EH (cell line): ENCODE results near the gene MYO15B.

Experiments used
- DNase-seq: peaks from one replicate; pipeline ENCODE4 v3.0.0-alpha.2; 2015; ENCODE audit warnings: low read depth

Gene MYO15B

DNA sequence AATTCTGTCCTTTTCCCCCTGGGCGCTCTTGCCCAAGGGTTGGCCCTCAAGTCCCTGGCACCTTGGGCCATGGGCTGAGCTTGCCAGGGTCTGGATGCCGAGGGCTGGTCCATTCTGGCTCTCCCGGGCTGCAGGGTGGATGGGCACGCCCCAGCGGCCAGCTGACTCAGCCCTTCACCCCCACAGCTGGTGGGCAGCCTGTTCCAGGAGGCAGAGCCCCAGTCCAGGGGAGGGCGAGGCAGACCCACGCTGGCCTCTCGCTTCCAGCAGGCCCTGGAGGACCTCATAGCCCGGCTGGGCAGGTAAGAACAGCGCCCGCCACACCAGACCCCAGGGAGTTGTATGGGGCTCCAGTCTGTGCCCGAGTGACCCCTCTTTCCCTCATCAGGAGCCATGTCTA lies 15.0 kb downstream of the MYO15B start:
- DNase-seq = no peak

DNA sequence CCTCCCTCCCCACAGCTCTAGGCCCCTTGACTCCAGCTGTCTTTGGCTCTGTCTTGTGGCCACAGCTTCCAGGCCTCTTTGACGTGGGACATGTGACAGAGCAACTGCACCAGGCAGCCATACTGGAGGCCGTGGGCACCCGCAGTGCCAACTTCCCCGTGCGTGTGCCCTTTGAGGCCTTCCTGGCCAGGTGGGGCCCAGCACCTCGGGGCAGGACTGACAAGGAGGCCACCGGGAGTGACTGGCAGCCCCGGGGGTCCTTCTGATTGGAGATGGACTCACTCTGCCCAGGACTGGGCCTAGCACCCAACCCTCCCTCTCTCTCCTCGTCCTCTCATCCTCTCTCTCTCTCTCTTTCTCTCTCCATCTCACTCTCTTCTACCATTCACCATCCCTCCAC lies 15.5 kb downstream of the MYO15B start:
- DNase-seq = no peak

DNA sequence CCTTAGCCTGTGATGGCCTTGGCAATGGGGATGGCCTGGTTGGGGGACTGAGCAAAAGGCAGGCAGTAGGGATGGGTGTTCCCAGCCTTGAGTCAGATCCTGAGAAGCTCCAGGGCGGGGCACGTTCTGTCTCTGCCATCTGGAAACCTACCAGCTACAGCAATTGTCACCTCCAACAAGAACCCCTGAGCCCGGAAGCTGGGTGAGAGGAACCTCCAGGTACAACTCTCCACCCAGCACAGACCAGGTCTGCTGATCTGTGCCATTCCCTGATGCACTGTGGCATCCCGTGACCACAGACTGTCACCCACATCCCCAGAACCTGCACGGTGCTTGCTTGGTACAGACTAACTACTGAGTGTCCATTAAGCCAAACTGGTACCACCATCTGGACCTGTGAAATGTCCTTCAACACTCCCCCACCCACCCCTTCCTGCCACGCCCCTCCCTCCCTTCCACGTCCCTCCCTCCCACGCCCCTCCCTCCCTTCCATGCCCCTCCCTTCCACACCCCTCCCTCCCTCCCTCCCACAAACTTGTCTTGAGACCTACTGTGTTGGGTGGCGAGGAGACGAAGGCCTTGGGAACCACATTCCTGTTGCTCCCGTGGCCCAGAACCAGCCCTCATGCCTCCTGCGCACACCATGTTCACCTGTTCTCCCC lies 16.6 kb downstream of the MYO15B start:
- no peak for DNase-seq

DNA sequence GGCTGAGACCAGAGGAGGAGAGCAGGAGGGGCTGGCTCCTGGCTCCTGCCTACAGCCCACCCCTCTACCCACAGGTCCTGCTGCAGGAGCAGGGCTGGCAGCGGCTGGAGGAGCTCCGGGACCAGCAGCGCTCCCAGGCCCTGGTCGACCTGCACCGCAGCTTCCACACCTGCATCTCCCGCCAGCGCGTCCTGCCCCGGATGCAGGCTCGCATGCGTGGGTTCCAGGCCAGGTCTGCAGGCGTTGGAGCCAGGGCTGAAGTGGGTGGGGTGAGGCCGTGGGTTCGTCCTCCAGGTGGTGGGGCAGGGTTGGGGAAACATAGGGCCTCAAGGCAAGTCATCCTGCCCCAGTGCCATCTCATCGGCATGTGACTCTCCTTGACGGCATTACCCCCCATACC lies 18.2 kb downstream of the MYO15B start:
- DNase-seq = no peak

DNA sequence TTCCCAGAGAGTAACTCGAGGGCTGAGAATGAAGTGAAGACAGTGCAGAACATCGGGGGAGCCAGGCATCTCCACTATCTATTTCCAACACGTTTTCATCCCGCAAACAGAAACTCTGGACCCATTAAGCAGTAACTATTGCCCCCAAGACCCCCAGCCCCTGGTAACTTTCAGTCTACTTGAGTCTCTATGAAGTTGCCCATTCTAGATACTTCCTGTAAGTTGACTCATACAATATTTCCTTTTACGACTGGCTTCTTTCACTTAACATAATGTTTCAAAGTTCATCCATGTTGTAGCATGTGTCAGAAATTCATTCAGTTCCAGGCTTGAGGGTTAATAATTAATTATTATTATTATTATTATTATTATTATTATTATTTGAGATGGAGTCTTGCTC lies 19.5 kb downstream of the MYO15B start:
- DNase-seq = no peak

DNA sequence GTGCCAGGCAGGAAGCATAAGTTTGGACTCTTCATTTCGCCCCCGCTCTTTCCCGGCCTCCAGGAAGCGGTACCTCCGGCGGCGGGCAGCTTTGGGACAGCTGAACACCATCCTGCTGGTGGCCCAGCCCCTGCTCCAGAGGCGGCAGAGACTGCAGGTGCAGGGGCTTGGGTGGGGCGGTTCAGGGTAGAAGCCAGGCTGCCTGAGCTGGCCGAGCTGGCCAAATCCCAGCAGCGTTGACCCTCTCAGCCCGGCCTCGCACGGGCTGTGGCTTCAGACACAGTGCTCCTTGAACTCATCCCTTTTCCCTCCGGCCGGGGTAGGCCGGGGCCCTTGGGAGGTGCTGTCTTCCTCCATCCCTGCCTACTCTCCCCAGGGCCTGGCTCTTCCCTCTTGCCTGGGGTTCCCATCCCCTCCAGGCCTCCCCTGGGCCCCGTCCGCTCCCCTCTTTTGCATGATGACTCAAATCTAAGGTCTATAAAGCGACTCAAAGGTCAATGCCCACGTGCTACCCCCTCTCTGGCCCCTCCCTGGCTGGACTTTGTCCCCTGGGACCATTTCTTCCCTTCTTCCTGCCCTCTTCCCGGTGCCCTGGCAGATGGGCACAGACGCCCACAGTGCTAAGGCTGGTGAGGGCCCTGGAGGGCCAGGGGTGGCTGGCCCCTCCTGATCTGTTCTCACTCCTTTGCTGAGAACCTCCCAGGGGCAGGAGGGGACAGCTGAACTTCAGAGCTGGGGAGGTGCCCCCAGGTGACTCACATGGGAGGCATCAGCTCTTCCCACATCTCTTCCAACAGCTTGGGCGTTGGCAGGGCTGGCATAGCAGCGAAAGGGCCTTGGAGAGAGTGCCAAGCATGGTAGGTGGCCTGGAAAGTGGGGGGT lies 22.7 kb downstream of the MYO15B start:
- no peak for DNase-seq

DNA sequence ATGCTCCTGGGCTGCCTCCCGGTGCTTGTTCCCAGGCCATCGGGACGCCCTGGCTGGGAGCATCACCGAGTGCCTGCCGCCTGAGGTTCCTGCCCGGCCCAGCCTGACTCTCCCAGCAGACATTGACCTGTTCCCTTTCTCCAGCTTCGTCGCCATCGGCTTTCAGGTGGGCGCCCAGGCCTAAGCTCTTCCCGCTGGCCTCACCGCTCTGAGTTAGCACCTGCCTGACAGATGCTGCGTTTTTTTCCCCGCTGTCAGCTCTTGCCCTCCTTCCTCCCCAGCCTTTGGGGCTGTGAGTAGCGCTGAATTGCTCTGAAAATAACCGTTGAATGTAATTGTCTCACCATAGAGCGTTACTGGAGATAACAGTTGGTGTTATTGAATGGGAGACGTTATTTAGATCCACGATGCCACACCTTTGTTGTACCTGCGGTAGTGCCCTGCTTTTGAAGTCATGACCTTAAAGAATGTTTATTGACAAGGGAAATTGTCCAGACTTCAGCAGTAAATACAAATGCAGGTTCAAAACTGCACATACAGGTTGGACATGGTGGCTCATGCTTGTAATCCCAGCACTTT lies 24.3 kb downstream of the MYO15B start:
- no peak for DNase-seq

DNA sequence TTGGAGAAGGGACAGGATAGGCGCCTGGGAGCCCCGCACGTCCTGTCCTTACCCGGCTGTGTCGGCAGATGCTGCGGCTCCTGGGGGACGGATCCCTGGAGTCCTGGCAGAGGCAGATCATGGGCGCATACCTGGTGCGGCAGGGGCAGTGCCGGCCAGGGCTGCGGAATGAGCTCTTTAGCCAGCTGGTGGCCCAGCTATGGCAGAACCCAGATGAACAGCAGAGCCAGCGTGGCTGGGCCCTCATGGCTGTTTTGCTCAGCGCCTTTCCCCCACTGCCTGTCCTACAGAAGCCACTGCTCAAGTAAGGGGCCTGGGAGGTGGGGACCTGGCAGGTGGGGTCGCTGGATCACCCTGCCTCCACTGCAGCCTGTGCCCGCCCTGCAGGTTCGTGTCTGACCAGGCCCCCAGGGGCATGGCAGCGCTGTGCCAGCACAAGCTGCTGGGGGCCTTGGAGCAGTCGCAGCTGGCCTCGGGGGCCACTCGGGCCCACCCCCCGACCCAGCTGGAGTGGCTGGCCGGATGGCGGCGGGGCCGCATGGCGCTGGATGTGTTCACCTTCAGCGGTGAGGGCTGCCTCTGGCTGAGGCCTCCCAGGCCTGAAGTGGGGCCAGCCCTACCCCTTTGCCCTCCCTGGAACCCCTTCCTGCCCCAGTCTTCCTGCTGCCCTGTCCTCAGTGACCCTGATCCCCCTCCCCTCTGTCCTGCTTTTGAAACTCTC lies 25.5 kb downstream of the MYO15B start:
- DNase-seq = no peak

DNA sequence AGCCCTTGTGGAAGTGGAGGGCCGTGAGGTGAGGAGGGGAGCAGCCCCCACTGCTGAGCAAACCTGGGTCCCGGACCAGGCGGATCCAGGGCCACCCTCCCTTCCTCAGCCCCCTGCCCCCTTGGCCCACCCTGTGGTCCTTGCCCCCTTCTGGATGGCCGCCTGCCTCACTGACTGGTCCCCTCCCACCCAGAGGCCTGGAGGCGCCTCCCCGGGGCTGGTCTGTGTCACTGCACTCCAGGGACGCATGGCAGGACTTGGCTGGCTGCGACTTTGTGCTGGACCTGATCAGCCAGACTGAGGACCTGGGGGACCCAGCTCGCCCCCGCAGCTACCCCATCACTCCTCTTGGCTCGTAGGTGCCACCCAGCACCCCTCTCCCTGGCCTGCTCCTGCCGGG lies 26.4 kb downstream of the MYO15B start:
- no peak for DNase-seq

DNA sequence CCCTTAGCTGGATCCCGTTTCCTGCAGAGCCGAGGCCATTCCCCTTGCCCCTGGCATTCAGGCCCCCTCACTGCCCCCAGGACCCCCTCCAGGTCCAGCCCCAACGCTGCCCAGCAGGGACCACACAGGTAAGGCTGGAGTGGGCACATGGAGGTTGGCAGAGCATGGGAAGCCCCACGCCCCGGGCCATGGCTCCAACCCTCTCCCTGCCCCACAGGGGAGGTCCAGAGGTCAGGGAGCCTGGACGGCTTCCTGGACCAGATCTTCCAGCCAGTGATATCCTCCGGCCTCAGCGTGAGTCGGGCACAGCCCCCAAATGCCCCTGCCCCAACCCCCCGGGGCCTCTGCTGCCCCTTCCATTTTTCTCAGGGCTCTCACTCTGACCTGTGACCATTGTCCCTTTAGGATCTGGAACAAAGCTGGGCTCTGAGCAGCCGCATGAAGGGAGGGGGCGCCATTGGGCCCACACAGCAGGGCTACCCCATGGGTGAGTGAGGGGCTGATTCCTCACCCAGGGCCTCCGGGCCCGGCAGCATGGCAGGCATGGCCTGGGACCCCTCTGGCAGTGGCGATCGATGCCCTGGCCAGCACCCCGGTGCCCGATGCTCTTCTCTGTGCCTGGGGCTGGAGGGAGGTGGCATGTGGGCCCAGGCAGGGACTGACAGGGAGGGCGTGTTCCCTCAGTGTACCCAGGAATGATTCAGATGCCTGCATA lies 27.1 kb downstream of the MYO15B start:
- no peak for DNase-seq

DNA sequence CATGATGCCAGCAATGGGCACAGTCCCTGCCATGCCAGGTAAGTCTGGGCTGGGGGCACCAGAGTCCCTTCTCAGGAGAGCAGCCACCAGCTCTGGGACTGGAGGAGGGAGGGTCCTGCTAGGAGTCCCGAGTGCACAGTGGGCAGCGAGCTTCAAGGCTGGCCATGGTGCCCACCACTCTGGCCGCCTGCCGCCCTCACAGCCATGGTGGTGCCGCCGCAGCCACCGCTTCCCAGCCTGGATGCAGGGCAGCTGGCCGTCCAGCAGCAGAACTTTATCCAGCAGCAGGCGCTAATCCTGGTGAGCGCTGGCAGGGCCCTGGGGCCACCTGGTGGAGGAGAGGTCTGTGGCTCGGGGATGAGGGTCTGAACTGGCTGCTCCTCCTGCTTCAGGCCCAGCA lies 27.7 kb downstream of the MYO15B start:
- DNase-seq = no peak

DNA sequence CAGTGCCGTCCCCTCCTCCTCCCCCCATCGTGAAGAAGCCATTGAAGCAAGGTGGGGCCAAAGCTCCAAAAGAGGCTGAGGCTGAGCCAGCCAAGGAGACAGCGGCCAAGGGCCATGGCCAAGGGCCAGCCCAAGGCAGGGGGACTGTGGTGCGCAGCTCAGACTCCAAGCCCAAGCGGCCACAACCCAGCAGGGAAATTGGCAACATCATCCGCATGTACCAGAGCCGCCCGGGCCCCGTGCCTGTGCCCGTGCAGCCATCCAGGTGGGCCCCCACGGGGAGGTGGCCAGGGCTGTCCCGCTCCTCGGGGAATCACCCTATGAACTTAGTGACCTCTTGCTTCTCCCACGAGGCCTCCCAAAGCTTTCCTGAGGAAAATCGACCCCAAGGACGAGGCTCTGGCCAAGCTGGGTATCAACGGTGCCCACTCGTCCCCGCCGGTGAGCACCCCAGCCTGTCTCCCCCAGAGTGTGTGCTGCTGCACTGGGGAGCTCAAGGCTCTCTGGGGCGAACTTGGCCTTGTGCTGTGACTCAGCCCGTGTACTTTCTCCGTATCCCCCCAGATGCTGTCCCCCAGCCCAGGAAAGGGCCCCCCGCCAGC lies 29.0 kb downstream of the MYO15B start:
- no peak for DNase-seq

DNA sequence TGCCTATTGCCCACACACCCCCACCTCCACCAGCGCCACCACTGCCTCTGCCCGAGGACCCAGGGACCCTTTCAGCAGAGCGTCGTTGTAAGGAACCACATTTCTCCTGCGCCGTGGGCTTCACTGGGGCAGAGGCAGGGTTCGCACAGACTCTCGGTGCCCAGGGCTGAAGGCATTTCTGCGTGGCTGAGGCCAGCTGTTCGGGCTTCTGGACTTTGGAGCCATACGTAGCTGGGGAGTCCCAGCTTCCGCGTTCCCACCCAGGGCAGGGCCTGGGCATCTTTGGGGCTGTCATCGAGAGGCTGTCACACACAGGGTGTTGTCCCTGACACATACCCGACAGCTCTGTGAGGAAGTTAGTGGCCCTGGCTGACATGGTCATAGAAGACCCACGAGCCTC lies 29.6 kb downstream of the MYO15B start:
- no peak for DNase-seq

DNA sequence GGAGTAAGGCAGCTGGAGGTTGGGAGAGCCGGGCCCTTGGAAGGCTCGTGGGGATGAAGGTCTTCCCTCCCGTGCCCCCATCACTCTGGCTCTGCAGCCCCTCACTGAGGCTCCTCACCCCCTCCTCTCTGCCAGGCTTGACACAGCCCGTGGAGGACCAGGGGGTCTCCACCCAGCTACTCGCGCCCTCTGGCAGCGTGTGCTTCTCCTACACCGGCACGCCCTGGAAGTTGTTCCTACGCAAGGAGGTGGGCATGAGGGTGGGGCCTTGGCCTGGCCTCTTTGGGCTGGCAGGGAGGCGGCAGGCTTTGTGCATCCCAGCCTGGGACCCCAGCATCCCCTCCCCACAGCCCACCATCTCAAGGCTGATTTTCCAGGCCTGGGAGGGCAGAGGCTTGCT lies 30.1 kb downstream of the MYO15B start:
- no peak for DNase-seq

DNA sequence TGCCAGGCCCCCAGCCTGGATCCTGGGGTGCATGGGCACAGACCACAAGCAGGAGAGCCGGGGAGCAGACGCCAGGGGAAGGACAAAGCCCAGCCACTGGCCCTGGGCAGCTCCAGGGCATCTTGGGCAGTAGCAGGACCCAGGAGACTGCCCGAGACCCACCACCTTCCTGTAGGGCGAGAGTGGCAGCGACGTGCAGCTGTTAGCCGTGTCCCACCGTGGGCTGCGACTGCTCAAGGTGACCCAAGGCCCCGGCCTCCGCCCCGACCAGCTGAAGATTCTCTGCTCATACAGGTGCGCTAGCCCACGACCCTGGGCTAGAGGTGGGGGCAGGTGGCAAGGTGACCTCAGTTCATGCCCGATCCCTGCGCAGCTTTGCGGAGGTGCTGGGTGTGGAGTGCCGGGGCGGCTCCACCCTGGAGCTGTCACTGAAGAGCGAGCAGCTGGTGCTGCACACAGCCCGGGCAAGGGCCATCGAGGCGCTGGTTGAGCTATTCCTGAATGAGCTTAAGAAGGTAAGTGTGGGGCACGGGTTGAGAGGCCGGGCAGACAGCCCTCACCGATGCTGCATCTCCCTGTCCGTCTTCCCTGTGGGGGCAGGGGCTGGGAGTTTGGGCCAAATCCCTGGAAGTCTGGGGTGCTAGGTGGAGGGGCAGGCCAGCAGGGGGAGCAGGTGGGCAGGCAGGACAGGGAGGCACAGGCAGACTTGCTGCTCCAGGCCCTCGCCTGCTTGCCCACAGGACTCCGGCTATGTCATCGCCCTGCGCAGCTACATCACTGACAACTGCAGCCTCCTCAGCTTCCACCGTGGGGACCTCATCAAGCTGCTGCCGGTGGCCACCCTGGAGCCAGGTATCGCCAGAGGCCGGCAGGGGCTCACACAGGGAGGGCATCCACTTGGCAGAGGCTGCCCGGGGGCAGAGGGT lies 32.2 kb downstream of the MYO15B start:
- DNase-seq = peak; percentile 48

DNA sequence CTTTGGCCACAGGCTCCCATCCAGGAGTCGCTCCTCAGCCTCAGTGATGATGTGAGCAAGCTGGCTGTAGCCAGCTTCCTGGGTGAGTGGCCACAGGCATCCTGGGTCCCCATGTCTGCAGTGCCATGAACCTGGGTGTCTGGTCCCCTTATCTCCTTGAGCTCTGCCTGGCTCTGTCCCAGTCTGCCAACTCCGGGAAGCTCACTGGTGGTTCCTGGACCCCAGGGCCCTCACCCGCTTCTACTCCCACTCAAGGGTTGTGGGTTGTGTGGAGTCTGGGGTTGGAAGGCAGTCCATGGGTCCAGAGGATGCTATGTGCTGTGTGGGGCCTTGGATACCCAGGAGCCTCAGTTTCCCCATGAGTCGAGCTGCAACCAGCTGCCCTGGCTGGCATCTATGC lies 33.9 kb downstream of the MYO15B start:
- DNase-seq = no peak

DNA sequence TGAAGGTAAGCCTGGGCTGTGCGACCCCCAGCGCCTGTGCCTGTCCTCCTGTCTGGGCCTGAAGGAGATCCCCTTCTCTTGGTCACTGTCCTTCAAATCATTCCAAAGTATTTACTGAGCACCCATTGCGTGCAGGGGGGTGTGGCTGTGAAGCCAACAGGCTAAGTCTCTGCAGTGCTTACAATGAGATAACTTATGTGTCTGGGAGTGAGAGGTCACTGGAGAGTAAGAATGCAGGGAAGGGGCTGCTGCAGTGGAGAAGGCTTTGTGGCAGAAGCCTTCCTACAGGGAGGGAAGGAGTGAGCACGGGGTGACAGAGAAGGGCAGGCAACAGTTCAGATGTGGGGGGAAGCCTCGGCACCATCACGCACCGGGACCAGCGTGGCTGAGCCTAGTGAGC lies 34.5 kb downstream of the MYO15B start:
- DNase-seq = peak; percentile 21

DNA sequence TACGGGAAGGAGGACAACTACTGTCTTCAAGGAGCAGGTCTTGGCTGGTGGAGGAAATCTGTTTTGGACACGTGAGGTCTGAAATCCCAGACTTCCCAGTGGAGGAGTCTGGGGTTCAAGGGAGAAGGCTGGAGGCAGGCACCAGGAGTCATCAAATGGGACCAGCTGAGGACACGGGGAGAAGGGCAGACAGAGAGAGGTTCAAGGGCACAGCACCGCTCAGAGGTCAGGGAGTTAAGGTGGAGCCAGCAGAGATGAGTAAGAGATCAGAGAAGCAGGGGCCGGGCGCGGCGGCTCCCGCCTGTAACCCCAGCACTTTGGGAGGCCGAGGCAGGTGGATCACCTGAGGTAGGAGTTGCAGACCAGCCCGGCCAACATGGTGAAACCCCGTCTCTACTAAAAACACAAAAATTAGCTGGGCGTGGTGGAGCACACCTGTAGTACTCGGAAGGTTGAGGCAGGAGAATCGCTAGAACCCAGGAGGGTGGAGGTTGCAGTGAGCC lies 35.2 kb downstream of the MYO15B start:
- no peak for DNase-seq

DNA sequence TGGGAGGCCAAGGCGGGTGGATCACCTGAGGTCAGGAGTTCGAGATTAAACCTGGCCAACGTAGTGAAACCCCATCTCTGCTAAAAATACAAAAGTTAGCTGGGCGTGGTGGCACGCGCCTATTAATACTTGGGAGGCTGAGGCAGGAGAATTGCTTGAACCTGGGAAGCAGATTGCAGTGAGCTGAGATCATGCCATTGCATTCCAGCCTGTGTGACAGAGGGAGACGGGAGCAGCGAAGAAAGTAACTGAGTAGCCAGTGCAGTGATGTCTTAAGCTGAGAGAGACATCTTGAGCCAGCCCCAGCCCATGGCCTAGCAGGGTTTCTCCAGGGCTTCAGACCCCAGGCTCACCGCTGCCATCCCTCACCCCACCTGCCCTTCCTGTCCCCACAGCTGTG lies 35.8 kb downstream of the MYO15B start:
- DNase-seq = peak; percentile 49

DNA sequence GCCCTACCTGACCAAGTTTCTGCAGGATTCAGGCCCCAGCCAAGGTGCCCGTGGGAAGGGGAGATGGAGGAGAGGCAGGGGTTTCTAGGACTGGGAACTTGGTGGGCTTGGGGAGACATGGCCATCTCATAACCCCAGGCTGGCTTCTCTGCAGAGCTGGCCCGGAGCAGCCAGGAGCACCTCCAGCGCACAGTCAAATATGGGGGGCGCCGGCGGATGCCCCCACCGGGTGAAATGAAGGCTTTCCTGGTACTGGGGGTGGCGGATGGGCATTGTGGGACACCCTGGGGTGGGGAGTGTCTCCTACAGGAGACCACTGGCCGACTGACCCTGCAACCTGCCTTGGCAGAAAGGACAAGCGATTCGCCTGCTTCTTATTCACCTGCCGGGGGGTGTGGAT lies 36.4 kb downstream of the MYO15B start:
- DNase-seq = no peak
